Urinary bladder (tissue), 4 donors: ENCODE data around the gene SORCS2. TPM values are rescaled to one million over a fixed set of nuclear protein-coding genes. Genes with fewer than 3 reads are reported as not detected.

ENCODE experiments used
- DNase-seq: peaks from one replicate; pipeline ENCODE4 v3.0.0-alpha.2; 2015; ENCODE audit errors: extremely low spot score
- H3K27ac ChIP-seq: one replicate; pipeline ENCODE4 v1.5.1; 2013; ENCODE audit warnings: low read depth, mild to moderate bottlenecking, moderate library complexity
- H3K36me3 ChIP-seq: one replicate; pipeline ENCODE4 v1.6.1; 2013; ENCODE audit warnings: mild to moderate bottlenecking, moderate library complexity; ENCODE audit not compliant: insufficient read depth
- H3K4me1 ChIP-seq: one replicate; pipeline ENCODE4 v1.6.1; 2013; ENCODE audit warnings: mild to moderate bottlenecking, moderate library complexity; ENCODE audit not compliant: insufficient read depth
- H3K4me3 ChIP-seq: one replicate; pipeline ENCODE4 v1.5.1; 2013; ENCODE audit warnings: low read depth, low read length
- WGBS: extraction: QIAGEN DNeasy Blood & Tissue Kit; methylation state at CpG from one replicate; pipeline ENCODE4 v1.1.7; 2013; 5-methylcytosine and 5-hydroxymethylcytosine counted together
- polyA plus RNA-seq: library from polyadenylated mRNA; stranded (reverse); fragments of 200-250 nt; gene quantifications from one replicate; pipeline ENCODE4 v1.2.3, GENCODE V29; 2013
- total RNA-seq: library from RNA; depleted of rRNA; stranded (reverse); fragments of >200 nt; gene quantifications from one replicate; pipeline ENCODE4 v1.2.3, GENCODE V29; 2014
- donor health status: healthy with polysubstance abuse.
- donor health status: healthy.

The SORCS2 gene
- total and polyA plus RNA-seq, 2 donors, result 5.3 to 10.8 TPM

- WGBS, result 44% methylated on average over 14 of the region's 14 CpGs
- no peaks in the 10 kb centered on the region for H3K4me1 ChIP-seq
- H3K4me3 ChIP-seq, result no peak overlapping the region
- H3K27ac ChIP-seq, result no peak overlapping the region
- DNase-seq, result no peak
- H3K36me3 ChIP-seq, result no peaks in the 10 kb centered on the region
Measured at GRCh38 chr4:7524843-7525242, 332.5 kb downstream of the SORCS2 start.

GRCh38 chr4:7526491-7526890 is 334.2 kb downstream of the SORCS2 start:
- Histone ChIP-seq H3K4me3 (no peak overlapping the region), H3K36me3 (no peaks in the 10 kb centered on the region), H3K27ac (no peak overlapping the region), H3K4me1 (no peaks in the 10 kb centered on the region)
- DNase-seq, result no peak
- 90% methylated on average over 13 of the region's 13 CpGs for WGBS

GRCh38 chr4:7526929-7527535 is 334.7 kb downstream of the SORCS2 start:
- Histone ChIP-seq H3K4me1 (no peaks in the 10 kb centered on the region), H3K4me3 (no peak overlapping the region), H3K36me3 (no peaks in the 10 kb centered on the region), H3K27ac (no peak overlapping the region)
- DNase-seq, result no peak
- WGBS, result 89% methylated on average over 28 of the region's 28 CpGs

- WGBS, result 72% methylated on average over 12 of the region's 12 CpGs
- Histone ChIP-seq H3K4me3 (no peak overlapping the region), H3K36me3 (no peaks in the 10 kb centered on the region), H3K27ac (no peak overlapping the region), H3K4me1 (no peaks in the 10 kb centered on the region)
- no peak for DNase-seq
Measured at GRCh38 chr4:7529368-7530080, 337.2 kb downstream of the SORCS2 start.

- no peak overlapping the region for H3K27ac ChIP-seq
- WGBS, result 71% methylated on average over 7 of the region's 7 CpGs
- no peaks in the 10 kb centered on the region for H3K4me1 ChIP-seq
- DNase-seq, result no peak
- no peak overlapping the region for H3K4me3 ChIP-seq
- H3K36me3 ChIP-seq, result no peaks in the 10 kb centered on the region
Measured at GRCh38 chr4:7530082-7530481, 337.7 kb downstream of the SORCS2 start.

- Histone ChIP-seq H3K4me1 (no peaks in the 10 kb centered on the region), H3K36me3 (no peaks in the 10 kb centered on the region), H3K27ac (no peak overlapping the region), H3K4me3 (no peak overlapping the region)
- 92% methylated on average over 17 of the region's 17 CpGs for WGBS
- DNase-seq, result no peak
Measured at GRCh38 chr4:7530932-7531639, 338.7 kb downstream of the SORCS2 start.

GRCh38 chr4:7531640-7531994 is 339.3 kb downstream of the SORCS2 start:
- WGBS, result 85% methylated on average over 8 of the region's 8 CpGs
- Histone ChIP-seq H3K27ac (no peak overlapping the region), H3K4me1 (no peaks in the 10 kb centered on the region), H3K4me3 (no peak overlapping the region), H3K36me3 (no peaks in the 10 kb centered on the region)
- DNase-seq, result no peak

GRCh38 chr4:7532043-7532442 is 339.7 kb downstream of the SORCS2 start:
- Histone ChIP-seq H3K4me1 (no peaks in the 10 kb centered on the region), H3K4me3 (no peak overlapping the region), H3K36me3 (no peaks in the 10 kb centered on the region), H3K27ac (no peak overlapping the region)
- 82% methylated on average over 8 of the region's 8 CpGs for WGBS
- no peak for DNase-seq

- Histone ChIP-seq H3K36me3 (no peaks in the 10 kb centered on the region), H3K4me1 (no peaks in the 10 kb centered on the region), H3K27ac (no peak overlapping the region), H3K4me3 (no peak overlapping the region)
- WGBS, result 83% methylated on average over 8 of the region's 8 CpGs
- DNase-seq, result no peak
Measured at GRCh38 chr4:7533267-7533666, 340.9 kb downstream of the SORCS2 start.

- no peak for DNase-seq
- Histone ChIP-seq H3K36me3 (no peaks in the 10 kb centered on the region), H3K4me3 (no peak overlapping the region), H3K27ac (no peak overlapping the region), H3K4me1 (no peaks in the 10 kb centered on the region)
- WGBS, result 89% methylated on average over 10 of the region's 10 CpGs
Measured at GRCh38 chr4:7535094-7535493, 342.8 kb downstream of the SORCS2 start.

GRCh38 chr4:7535619-7536018 is 343.3 kb downstream of the SORCS2 start:
- H3K4me3 ChIP-seq, result no peak overlapping the region
- no peaks in the 10 kb centered on the region for H3K36me3 ChIP-seq
- no peaks in the 10 kb centered on the region for H3K4me1 ChIP-seq
- no peak overlapping the region for H3K27ac ChIP-seq
- WGBS, result 84% methylated on average over 11 of the region's 11 CpGs
- no peak for DNase-seq

- Histone ChIP-seq H3K4me3 (no peak overlapping the region), H3K36me3 (no peaks in the 10 kb centered on the region), H3K4me1 (no peaks in the 10 kb centered on the region), H3K27ac (no peak overlapping the region)
- no peak for DNase-seq
- 93% methylated on average over 8 of the region's 8 CpGs for WGBS
Measured at GRCh38 chr4:7536876-7537275, 344.5 kb downstream of the SORCS2 start.

GRCh38 chr4:7537853-7538400 is 345.6 kb downstream of the SORCS2 start:
- H3K36me3 ChIP-seq, result no peaks in the 10 kb centered on the region
- no peak for DNase-seq
- no peak overlapping the region for H3K27ac ChIP-seq
- no peaks in the 10 kb centered on the region for H3K4me1 ChIP-seq
- no peak overlapping the region for H3K4me3 ChIP-seq
- WGBS, result 84% methylated on average over 8 of the region's 8 CpGs

GRCh38 chr4:7538518-7538917 is 346.2 kb downstream of the SORCS2 start:
- Histone ChIP-seq H3K36me3 (no peaks in the 10 kb centered on the region), H3K4me1 (no peaks in the 10 kb centered on the region), H3K4me3 (no peak overlapping the region), H3K27ac (no peak overlapping the region)
- WGBS, result 86% methylated on average over 8 of the region's 8 CpGs
- no peak for DNase-seq
